Brain microvascular endothelial cell (primary cell): Measurements from ENCODE around the gene EIF4H.

ENCODE experiments used
- DNase-seq: peaks from one replicate; pipeline ENCODE4 v3.0.0-alpha.2; 2020
- H3K27ac ChIP-seq: fragments of 250-450 bp; sonication (Bioruptor Pico); 2 replicates; pipeline ENCODE4 v1.5.1; 2020; ENCODE audit warnings: mild to moderate bottlenecking, moderate library complexity
- H3K27me3 ChIP-seq: fragments of 250-450 bp; sonication (Bioruptor Pico); replicated peaks from 2 replicates; pipeline ENCODE4 v1.5.1; 2020; ENCODE audit warnings: mild to moderate bottlenecking
- H3K36me3 ChIP-seq: fragments of 250-450 bp; sonication (Bioruptor Pico); replicated peaks from 2 replicates; pipeline ENCODE4 v1.5.1; 2020; ENCODE audit warnings: mild to moderate bottlenecking
- H3K4me3 ChIP-seq: 2 replicates; pipeline ENCODE4 v1.5.1; 2011; ENCODE audit warnings: low read depth, mild to moderate bottlenecking, control low read depth, low read length, moderate library complexity
- in situ Hi-C: cut with HindIII; loops from 2 replicates; pipeline ENCODE4 v1.10.0; 2017; ENCODE audit warnings: low sequenced_read_pairs, low pct_ligation_motif_present
- TF ChIP-seq, protein P1 (sequence below): IDR thresholded peaks from 2 replicates; pipeline ENCODE4 v1.5.1; 2011; ENCODE audit warnings: low read depth, mild to moderate bottlenecking, moderate library complexity, low read length, control low read depth, inconsistent platforms; ENCODE audit errors: missing control alignments

Gene EIF4H

DNA sequence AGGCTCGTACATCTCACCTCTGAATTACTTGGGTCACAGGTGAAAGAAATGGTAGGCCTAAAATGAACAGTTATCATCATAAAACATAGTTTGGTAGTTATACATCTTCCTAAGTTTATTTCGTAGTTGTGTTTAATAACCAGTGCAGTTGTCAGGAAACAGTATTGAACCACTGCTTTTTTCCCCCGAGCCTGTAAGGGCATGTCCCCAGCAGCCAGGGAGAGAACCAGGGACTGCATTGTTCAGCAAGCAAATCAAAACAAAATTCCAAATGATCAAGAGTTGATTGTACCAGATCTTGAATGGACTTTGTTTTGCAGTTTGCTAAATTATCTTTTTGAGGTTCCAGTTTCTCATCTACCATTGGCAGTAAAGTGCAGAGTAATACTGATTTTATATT is 2.4 kb downstream of the EIF4H start:
- no peak for DNase-seq
- in situ Hi-C loops = loop anchor here (25.0 kb wide), 1 partner anchor 314 kb away; the partner anchor contains the start of gene TMEM270
- Histone ChIP-seq H3K27ac (no peak overlapping the region), H3K4me3 (no peak overlapping the region), H3K36me3 (peaks cover 13% of the 10 kb centered on the region), H3K27me3 (no peaks in the 10 kb centered on the region)
- TF ChIP-seq, protein P1, sequence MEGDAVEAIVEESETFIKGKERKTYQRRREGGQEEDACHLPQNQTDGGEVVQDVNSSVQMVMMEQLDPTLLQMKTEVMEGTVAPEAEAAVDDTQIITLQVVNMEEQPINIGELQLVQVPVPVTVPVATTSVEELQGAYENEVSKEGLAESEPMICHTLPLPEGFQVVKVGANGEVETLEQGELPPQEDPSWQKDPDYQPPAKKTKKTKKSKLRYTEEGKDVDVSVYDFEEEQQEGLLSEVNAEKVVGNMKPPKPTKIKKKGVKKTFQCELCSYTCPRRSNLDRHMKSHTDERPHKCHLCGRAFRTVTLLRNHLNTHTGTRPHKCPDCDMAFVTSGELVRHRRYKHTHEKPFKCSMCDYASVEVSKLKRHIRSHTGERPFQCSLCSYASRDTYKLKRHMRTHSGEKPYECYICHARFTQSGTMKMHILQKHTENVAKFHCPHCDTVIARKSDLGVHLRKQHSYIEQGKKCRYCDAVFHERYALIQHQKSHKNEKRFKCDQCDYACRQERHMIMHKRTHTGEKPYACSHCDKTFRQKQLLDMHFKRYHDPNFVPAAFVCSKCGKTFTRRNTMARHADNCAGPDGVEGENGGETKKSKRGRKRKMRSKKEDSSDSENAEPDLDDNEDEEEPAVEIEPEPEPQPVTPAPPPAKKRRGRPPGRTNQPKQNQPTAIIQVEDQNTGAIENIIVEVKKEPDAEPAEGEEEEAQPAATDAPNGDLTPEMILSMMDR = no peak

DNA sequence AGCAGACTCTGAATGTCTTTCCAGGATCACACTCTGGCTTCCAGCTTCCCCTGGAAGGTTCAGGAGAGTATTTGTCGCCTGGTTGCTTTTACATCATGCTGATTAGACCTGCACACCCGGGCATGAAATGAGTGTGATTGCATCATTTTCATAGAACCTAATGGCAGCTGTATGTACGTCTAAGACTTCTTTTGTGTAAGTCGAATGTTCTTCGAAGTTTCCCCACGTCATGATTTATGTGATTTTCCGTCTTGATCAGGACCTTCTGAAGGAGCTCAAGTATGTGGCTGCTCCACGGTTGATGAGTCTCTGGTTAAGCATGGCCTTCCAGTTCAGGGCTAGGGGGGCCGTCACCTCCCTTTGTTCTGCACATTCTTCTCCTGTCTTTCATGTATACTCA is 4.5 kb downstream of the EIF4H start:
- DNase-seq = no peak
- H3K4me3 ChIP-seq = no peak overlapping the region
- H3K36me3 ChIP-seq = peaks cover 13% of the 10 kb centered on the region
- no peak overlapping the region for H3K27ac ChIP-seq
- in situ Hi-C loops = loop anchor here (25.0 kb wide), 1 partner anchor 316 kb away; the partner anchor contains the start of gene TMEM270
- no peaks in the 10 kb centered on the region for H3K27me3 ChIP-seq
- TF ChIP-seq, protein P1 = no peak

DNA sequence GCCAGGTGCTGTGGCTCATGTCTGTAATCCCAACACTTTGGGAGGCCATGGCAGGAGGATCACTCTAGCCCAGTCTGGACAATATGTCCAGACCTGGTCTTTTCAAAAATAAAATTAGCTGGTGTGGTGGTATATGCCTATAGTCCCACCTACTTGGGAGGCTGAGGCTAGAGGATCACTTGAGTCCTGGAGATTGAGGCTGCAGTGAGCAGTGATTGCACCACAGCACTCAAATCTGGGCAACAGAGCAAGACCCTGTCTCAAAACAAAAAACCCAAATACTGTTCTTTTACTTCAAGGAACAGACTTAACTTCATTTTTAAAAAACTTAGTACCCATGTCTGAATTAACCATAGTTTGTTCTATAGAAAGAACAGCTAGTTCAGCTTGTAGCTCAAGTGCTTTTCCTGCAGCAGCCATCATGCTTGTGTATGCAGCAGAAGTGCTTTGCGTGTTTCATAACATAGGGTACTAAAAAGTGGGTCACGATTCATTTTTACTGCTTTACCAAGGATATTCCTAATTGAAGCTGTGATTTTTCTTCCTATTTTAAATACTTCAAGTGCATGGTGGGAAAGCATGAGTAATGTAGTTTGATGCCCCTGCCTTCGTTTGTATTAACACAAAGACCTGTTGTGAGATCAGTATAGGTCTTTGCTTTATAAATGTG is 5.9 kb downstream of the EIF4H start:
- TF ChIP-seq, protein P1 = no peak
- H3K27me3 ChIP-seq = no peaks in the 10 kb centered on the region
- H3K36me3 ChIP-seq = peaks cover 17% of the 10 kb centered on the region
- no peak overlapping the region for H3K4me3 ChIP-seq
- no peak overlapping the region for H3K27ac ChIP-seq
- no peak for DNase-seq
- in situ Hi-C loops = loop anchor here (25.0 kb wide), 1 partner anchor 318 kb away; the partner anchor contains the start of gene TMEM270

DNA sequence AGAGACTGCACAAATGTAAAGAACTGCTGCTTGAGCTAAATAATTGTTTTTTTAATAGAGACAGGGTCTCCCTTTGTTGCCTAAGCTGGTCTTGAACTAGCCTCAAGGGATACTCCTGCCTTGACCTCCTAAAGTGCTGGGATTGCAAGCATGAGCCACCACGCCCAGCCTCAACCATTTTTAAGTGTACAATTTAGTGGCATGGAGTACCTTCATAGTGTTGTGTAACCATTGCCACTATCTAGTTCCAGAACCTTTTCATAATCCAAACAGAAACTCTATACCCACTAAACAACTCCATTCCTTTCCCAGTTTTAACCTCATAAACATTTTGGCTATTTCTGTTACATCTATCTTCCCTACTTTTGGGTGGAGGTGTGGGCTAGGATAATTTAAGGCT is 6.7 kb downstream of the EIF4H start:
- peaks cover 17% of the 10 kb centered on the region for H3K36me3 ChIP-seq
- no peaks in the 10 kb centered on the region for H3K27me3 ChIP-seq
- H3K4me3 ChIP-seq = no peak overlapping the region
- no peak for DNase-seq
- in situ Hi-C loops = loop anchor here (25.0 kb wide), 1 partner anchor 319 kb away; the partner anchor contains the start of gene TMEM270
- TF ChIP-seq, protein P1 = no peak
- no peak overlapping the region for H3K27ac ChIP-seq

DNA sequence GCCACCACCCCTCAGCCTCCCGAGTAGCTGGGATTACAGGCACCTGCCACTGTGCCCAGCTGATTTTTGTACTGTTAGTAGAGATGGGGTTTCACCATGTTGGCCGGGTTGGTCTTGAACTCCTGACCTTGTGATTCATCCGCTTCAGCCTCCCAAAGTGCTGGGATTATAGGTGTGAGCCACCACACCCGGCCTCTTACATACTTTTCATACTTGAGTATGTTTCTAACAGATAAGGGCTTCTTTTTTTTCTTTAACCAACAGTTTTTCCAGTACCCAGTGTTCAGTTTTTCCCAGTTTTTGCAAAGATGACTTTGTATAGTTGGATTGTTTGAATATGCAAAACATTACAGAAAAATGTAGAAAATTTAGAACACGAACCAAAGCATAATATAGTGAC is 7.7 kb downstream of the EIF4H start:
- TF ChIP-seq, protein P1 = no peak
- in situ Hi-C loops = loop anchor here (25.0 kb wide), 1 partner anchor 320 kb away; the partner anchor contains the start of gene TMEM270
- Histone ChIP-seq H3K4me3 (no peak overlapping the region), H3K27me3 (no peaks in the 10 kb centered on the region), H3K36me3 (peaks cover 15% of the 10 kb centered on the region), H3K27ac (no peak overlapping the region)
- DNase-seq = no peak
